Measurements from ENCODE around the gene KCNC4.
A peak's percentile ranks its signal among the peaks of the same experiment; 100 is the strongest.

KCNC4 gene

GRCh38 chr1:110209715-110210603 lies at the start of gene KCNC4:
KCNC4 (plus strand) TSS chr1:110210314; CDS start chr1:110211500, 1,186 bp downstream.
- DNase-seq: peak; percentile 46

DNA sequence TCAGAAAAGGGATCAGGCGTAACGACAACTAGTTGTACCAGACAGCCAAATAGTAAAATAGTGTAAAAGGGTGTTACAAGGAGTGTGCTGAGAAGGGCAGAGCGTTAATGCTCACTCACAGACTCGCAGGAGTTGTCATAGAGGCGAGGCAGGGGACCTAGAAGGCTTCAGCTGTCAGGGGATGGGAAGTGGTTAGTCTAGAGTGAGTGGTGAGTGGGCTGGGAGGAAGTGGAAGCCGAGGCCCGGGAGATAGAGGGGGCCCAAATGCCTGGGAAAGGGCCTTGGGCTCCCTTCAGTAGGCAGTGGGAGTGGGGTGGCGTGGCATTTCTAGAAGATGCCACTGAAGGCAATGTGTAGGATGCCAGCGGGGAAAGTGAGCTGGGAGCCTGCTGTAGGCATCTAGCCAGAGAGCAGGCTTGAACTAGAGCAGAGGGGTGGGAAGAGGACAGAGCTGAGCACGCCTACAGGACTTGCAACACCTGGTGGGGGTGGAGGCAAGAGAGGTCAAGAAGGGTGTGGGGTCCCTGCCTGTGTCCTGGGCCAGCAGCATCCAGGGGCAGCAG lies 49.5 kb upstream of the KCNC4 start:
- DNase-seq: no peak

DNA sequence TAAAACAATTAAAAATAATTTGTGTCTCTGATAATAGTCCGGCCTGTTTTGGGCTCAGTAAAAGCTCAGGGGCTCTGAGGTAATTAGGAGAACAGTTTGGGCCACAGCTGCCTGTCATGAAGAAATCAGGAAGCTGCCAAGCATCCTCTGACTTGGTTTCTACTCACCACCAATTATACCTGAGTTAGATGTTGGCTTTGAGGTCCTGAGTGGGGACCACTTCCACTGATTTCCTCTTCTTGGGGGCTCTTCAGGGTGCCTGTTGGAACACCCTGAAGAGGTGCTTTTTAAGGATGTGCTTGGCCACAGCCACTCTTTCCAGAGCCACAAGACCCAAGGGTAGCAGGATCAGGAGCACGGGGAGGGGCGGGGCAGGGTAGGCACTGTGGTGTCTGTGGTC lies 48.9 kb upstream of the KCNC4 start:
- DNase-seq: no peak

DNA sequence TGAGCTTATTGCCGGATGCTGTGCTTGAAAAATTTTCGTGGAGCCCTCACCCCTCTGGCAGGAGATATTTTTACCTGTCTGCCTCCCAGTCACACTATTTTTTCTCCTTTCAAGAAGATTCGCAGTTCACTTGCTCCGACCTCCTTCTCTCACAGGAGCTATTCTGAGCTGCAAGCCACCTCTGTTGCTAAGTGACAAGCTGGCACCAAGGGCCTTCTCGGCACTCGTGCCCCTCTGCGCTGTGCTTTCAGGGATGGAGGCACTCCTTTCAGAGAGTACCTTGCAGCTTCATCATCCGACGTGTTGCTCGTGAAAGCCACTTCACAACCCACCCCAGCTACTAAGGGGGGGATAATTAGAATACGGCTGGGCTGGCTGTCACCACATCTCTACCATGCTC lies 48.3 kb upstream of the KCNC4 start:
- DNase-seq: no peak

DNA sequence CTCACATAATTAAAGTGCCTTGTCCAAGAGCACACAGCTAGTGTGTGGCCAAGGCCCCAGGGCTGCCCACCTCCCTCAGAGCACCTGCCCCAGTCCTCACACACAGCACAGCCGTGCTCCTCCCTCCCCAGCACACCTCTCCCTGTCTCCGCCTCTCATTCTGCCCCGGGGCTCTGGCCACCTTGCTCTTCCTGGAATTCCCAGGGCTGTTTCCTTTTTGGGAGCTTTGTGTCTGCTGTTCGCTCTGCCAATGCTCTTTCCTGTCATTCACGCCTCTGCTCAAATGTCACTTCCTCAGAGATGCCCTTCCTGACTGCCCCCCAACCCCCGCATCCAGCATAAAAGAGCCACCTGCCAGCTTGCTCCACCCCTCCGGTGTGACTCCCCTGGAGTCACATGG lies 46.5 kb upstream of the KCNC4 start:
- DNase-seq: no peak

GRCh38 chr1:110164725-110165350 lies 45.3 kb upstream of the KCNC4 start:
- DNase-seq: no peak

DNA sequence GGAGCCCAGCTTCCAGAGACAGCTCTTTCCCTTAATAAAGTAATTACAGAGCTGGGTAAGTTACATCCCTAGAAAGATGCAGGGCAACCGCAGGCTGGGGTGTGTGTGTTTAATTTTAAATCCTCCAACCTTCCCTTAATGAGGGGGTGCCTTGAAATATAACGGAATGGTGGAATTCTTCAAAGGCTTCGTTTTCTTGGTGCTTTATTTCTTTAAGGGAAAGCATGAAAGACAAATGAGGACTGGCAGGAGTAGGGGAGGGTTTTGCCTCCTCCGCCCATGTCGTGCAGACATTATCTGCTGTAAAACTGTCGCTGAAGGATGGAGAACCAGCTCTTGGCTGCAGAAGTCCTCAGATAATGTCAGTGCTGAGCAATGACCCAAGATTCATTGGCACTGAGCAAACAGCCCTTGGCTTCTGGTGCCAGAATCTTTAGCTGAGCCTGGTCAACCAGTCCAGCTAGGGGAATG lies 44.3 kb upstream of the KCNC4 start:
- DNase-seq: no peak

DNA sequence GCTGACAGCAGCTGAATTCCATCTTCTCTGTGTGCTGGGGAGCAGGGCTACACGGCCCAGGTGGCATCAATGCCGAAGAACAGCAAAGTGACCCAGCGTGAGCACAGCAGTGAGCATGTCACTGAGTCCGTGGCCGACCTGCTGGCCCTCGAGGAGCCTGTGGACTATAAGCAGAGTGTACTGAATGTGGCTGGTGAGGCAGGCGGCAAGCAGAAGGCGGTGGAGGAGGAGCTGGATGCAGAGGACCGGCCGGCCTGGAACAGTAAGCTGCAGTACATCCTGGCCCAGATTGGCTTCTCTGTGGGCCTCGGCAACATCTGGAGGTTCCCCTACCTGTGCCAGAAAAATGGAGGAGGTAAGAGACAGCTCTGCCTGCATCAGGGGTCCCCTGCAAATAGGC lies 43.3 kb upstream of the KCNC4 start:
- DNase-seq: no peak

- DNase-seq: no peak
Measured at GRCh38 chr1:110170766-110171733, 39.1 kb upstream of the KCNC4 start.

GRCh38 chr1:110172001-110172400 lies 38.1 kb upstream of the KCNC4 start:
- DNase-seq: no peak

DNA sequence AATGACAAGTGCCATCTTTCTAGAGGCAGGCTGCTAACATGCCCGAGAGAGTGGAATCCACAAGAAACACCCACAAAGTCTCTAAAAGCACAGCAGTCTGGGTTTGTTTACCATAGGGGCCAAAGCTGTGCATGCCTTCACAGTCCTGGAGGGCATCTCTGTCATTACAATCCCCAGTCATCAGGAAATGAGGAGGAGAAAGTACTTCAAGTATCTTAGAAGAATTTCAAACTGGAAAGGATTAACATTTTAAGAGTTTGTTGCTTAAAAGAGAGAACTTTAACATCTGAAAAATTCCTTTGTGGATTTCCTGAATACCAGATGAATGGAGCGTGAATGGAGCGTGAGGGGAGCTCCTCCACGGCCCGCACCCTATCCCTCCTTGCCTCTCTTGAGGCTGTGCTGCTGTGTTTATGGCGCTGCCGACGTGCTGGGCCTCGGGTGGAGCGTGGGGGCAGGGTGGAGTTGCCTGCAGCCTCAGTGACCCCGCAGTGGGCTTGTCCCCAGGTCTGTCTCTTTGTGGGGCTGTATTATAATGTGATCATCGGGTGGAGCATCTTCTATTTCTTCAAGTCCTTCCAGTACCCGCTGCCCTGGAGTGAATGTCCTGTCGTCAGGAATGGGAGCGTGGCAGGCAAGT lies 36.5 kb upstream of the KCNC4 start:
- no peak for DNase-seq

DNA sequence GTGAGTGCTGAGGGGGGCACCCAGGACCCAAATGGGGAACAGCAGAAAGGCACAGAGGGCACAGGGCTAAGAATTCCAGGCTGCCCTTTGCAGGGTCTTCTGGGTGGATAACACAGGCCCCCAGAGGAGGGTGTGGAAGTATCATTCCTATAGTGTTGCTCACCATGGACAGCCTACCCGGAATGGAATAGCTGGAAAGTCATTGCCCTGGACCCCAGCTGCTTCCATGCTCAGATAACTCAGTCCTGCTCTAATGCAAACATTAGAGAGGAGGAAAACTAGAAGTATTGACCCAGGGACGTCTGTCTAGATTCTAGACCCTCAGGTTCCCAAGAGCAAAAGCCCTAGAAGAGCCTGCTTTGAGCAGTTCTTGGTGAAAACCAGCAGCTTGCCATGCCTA lies 35.2 kb upstream of the KCNC4 start:
- no peak for DNase-seq

DNA sequence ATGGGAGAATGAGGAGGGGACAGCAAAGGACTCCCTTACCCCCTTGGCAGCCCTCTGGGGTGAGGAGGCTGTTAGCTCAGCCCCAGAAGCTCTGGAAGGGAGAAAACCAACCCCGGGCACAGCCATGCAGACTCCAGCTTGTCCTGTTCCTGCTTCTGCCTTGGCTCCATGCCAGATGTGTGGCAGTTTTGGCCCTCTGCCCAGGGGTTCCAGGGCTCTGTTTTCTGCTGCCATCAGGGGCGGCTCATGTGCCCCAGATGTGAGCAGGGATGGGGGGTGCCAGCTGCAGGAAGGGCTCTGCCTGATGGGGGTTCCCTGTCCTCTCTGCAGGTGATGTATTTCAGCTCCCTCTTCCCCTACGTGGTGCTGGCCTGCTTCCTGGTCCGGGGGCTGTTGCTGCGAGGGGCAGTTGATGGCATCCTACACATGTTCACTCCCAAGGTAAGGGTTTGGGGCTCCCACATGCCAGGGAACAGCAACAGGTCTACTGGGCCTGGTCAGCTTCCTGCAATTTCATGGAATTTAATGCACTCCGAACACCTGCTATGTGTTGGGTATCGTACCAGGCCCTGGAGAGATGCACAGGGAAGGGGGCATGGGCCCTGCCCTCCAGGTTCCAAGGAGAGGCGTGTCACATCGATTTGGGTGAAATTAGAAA lies 33.7 kb upstream of the KCNC4 start:
- peak; percentile 49 for DNase-seq

GRCh38 chr1:110177775-110178174 lies 32.3 kb upstream of the KCNC4 start:
- DNase-seq: no peak

GRCh38 chr1:110183642-110184167 lies 26.4 kb upstream of the KCNC4 start:
- no peak for DNase-seq

- no peak for DNase-seq
Measured at GRCh38 chr1:110184446-110184845, 25.7 kb upstream of the KCNC4 start.

GRCh38 chr1:110185181-110185580 lies 24.9 kb upstream of the KCNC4 start:
- DNase-seq: peak; percentile 64

GRCh38 chr1:110186558-110186957 lies 23.6 kb upstream of the KCNC4 start:
- DNase-seq: no peak

DNA sequence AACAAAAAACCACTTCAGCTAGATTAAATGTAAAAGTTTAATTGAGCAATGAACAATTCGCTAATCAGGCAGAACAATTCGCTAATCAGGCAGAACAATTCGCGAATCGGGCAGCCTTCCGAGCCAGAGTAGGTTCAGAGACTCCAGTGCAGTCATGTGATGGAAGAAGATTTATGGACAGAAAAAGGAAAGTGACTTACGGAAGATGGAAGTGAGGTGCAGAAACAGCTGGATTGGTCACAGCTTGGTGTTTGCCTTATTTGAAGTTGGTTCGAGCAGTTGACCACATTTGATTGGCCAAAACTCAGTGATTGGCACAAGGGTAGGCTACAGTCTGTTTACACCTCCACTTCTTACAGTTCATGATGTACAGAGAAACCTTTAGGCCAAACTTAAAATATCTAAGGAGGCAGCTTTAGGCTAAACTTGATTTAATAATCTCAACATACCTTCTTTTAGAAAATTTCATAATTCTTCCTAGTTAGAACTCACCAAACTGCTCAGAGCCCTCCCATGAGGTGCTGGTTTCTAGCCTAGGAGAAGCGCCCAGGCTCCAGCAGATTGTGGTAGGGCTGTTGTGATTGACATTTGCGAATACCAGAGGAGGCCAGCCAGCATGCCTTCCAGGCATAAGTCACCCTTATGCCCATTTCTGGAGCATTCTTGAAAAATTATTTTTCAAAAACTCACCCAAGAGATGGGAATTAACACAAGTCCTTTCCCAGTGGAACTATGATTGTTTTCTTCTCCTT lies 22.8 kb upstream of the KCNC4 start:
- no peak for DNase-seq

DNA sequence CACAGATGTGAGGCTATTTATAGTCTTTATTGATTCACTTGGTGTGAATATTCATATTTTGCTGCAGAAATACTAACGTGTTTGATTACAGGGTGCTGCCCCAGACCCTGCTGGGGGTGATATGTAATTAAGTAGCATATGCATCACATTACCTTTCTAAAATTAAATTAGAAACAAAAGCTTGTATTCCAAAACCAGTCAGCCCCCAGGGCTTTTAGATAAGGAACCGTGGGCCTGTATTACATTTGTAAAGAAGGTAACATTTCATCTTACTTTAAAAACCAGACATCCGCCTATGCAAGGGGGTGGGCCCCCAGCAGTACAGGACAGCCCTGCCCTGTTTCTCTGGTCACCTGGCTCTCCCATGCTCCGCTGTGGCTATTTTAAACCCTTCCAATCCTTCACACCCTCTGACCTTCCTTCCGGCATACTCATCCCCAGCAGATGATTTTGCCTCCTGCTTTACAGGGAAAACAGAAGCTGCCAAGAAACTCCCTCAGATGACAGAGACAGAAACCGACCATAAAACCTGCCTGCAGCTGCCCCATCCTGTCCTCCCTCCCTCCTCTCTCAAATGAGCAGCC lies 22.0 kb upstream of the KCNC4 start:
- no peak for DNase-seq
